DND-41 (cell line): ENCODE measurements around the gene FKBP2.
A peak's percentile ranks its signal among the peaks of the same experiment; 100 is the strongest.

ENCODE experiments used
- ATAC-seq: fragments of 200-7000 bp; cut with Tn5 transposase; 3 replicates; pipeline ENCODE4 v1.9.1; 2021; ENCODE audit warnings: low read depth; ENCODE audit not compliant: insufficient read depth
- DNase-seq: peaks from one replicate; pipeline ENCODE4 v3.0.0-alpha.2; 2020
- H2AFZ ChIP-seq: 2 replicates; pipeline ENCODE4 v1.6.0; 2012; ENCODE audit warnings: low read depth, low read length
- H3K27ac ChIP-seq: 2 replicates; pipeline ENCODE4 v1.5.1; 2012; ENCODE audit warnings: low read length, inconsistent platforms
- H3K27me3 ChIP-seq: fragments of 200-600 bp; sonication (generic); 2 replicates; pipeline ENCODE4 v1.6.0; 2012; ENCODE audit warnings: low read length, mild to moderate bottlenecking, inconsistent platforms; ENCODE audit not compliant: insufficient read depth, poor library complexity
- H3K36me3 ChIP-seq: 2 replicates; pipeline ENCODE4 v1.5.1; 2012; ENCODE audit warnings: low read length, inconsistent platforms; ENCODE audit not compliant: insufficient read depth
- H3K4me1 ChIP-seq: 2 replicates; pipeline ENCODE4 v1.5.1; 2012; ENCODE audit warnings: mild to moderate bottlenecking, low read length; ENCODE audit not compliant: insufficient read depth
- H3K4me2 ChIP-seq: 2 replicates; pipeline ENCODE4 v1.6.0; 2012; ENCODE audit warnings: mild to moderate bottlenecking, moderate library complexity, low read length, inconsistent platforms; ENCODE audit not compliant: insufficient read depth
- H3K4me3 ChIP-seq, 2 experiments: fragments of 200-600 bp in 1 of 2; shearing (Covaris generic) in 1 of 2; 2 replicates each; pipeline ENCODE4 v1.5.1; 2012 to 2016; ENCODE audit warnings: inconsistent platforms in 2 of 2, low read length in 2 of 2, mild to moderate bottlenecking in 2 of 2, low read depth in 1 of 2, moderate library complexity in 1 of 2
- H3K79me2 ChIP-seq: 2 replicates; pipeline ENCODE4 v1.6.0; 2012; ENCODE audit warnings: low read length, inconsistent platforms; ENCODE audit not compliant: insufficient read depth
- H3K9ac ChIP-seq: 2 replicates; pipeline ENCODE4 v1.6.0; 2012; ENCODE audit warnings: low read depth, mild to moderate bottlenecking, inconsistent platforms, low read length, moderate library complexity
- H3K9me3 ChIP-seq: 2 replicates; pipeline ENCODE4 v1.5.1; 2012; ENCODE audit warnings: low read length, moderate library complexity, mild to moderate bottlenecking, inconsistent platforms; ENCODE audit not compliant: insufficient read depth, severe bottlenecking
- H4K20me1 ChIP-seq: 2 replicates; pipeline ENCODE4 v1.6.0; 2012; ENCODE audit warnings: low read length; ENCODE audit not compliant: insufficient read depth
- CTCF ChIP-seq: IDR thresholded peaks from 2 replicates; pipeline ENCODE4 v1.5.1; 2012; ENCODE audit warnings: borderline replicate concordance, low read length, moderate library complexity, mild to moderate bottlenecking; ENCODE audit not compliant: poor library complexity, severe bottlenecking; ENCODE audit errors: extremely low read depth
- EZH2 ChIP-seq: IDR thresholded peaks from 3 replicates; pipeline ENCODE4 v1.6.1; 2012; ENCODE audit warnings: borderline replicate concordance, low read depth, mild to moderate bottlenecking, moderate library complexity, low read length, inconsistent platforms; ENCODE audit not compliant: severe bottlenecking

FKBP2 gene

DNA sequence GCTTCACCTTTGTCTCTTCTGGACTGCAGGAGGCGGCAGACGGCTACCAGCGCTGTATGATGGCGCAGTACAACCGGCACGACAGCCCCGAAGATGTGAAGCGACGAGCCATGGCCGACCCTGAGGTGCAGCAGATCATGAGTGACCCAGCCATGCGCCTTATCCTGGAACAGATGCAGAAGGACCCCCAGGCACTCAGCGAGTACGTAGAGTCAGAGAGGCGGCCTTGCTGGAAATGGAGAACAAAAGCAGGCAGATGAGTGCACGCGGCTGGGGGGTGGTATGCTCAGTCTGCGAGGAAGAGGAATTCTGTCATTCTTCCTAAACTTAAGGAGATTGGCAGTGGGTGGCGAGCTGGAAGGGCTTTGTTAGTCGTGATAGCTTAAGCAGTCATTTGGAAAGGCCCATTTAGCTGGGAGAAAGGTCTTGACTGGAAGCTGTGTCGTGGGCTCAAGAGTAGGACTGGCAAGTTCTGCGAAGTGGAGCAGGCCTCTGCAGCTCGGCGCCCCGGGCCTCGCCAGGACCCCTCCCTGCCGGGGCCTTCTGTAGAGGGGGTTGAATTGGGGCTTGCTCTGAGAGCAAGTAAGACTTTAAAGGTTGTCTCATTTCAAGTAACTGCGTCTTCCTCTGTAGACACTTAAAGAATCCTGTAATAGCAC is 37.3 kb upstream of the FKBP2 start:
- Histone ChIP-seq H3K9me3 (no peaks in the 10 kb centered on the region), H3K9ac (no peak overlapping the region), H3K27me3 (no peaks in the 10 kb centered on the region), H3K4me3 (no peak overlapping the region), H3K4me2 (no peak overlapping the region), H2AFZ (no peak overlapping the region), H3K4me1 (peaks cover 43% of the 10 kb centered on the region), H3K36me3 (peaks cover 77% of the 10 kb centered on the region), H3K27ac (no peak overlapping the region), H4K20me1 (peaks cover 45% of the 10 kb centered on the region), H3K79me2 (peaks cover 43% of the 10 kb centered on the region)
- DNase-seq (no peak), ATAC-seq (no peak)
- TF ChIP-seq EZH2, result no peak
- TF ChIP-seq CTCF, result no peak

DNA sequence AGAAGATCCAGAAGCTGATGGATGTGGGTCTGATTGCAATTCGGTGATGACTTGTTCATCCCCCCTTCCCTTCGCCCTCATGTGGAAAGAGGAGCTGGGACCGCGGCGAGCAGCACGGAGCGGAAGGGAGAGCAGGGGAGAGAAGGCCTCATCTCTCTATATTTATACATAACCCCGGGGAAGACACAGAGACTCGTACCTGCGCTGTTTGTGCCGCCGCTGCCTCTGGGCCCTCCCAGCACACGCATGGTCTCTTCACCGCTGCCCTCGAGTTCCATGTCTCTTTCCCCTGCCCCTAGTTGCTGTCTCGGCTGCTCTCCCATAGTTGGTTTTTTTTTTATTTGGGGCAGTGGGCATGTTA is 36.8 kb upstream of the FKBP2 start:
- no peaks in the 10 kb centered on the region for H3K27me3 ChIP-seq
- no peak overlapping the region for H2AFZ ChIP-seq
- ATAC-seq (no peak), DNase-seq (no peak)
- no peak overlapping the region for H3K9ac ChIP-seq
- no peak overlapping the region for H3K4me2 ChIP-seq
- H3K4me3 ChIP-seq, result no peak overlapping the region
- peaks cover 75% of the 10 kb centered on the region for H3K36me3 ChIP-seq
- no peak for TF ChIP-seq EZH2
- H4K20me1 ChIP-seq, result peaks cover 49% of the 10 kb centered on the region
- peaks cover 46% of the 10 kb centered on the region for H3K4me1 ChIP-seq
- H3K79me2 ChIP-seq, result peaks cover 41% of the 10 kb centered on the region
- no peak overlapping the region for H3K27ac ChIP-seq
- H3K9me3 ChIP-seq, result no peaks in the 10 kb centered on the region

DNA sequence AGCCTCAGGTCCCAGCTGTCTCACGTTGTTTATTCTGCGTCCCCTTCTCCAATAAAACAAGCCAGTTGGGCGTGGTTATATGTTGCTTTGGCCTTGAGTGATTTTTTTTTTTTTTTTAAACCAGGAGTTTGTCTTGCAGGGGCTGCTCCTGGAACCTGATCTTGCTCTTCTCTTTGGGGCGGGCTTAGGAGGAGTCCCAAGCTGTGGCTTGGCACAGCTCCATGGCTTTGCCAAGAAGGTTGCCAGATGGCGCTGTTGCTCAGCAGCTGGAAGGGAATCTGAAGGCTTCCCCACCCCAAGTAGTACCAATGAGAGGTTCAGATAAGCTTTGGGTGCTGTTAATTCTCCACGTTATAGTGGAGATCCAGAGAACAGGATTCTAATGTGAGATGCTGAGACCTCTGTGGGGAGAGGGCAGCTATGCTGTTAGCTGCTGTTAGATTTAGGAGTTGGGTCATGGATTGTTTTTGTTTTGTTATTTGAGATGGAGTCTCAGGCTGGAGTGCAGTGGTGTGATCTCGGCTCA is 36.4 kb upstream of the FKBP2 start:
- no peak for TF ChIP-seq EZH2
- peak; percentile 93 for TF ChIP-seq CTCF
- peaks cover 46% of the 10 kb centered on the region for H3K4me1 ChIP-seq
- no peak overlapping the region for H3K4me2 ChIP-seq
- peaks cover 79% of the 10 kb centered on the region for H3K36me3 ChIP-seq
- H3K27ac ChIP-seq, result peak overlapping the region; percentile 21; the same call in 1 of the 2 replicates
- no peak overlapping the region for H3K9ac ChIP-seq
- DNase-seq, result peak; percentile 88
- H3K9me3 ChIP-seq, result no peaks in the 10 kb centered on the region
- H3K27me3 ChIP-seq, result no peaks in the 10 kb centered on the region
- peaks cover 49% of the 10 kb centered on the region for H4K20me1 ChIP-seq
- H3K79me2 ChIP-seq, result peaks cover 41% of the 10 kb centered on the region
- H3K4me3 ChIP-seq, result no peak overlapping the region
- peak; percentile 38 for ATAC-seq
- H2AFZ ChIP-seq, result no peak overlapping the region

GRCh38 chr11:64206457-64207255 is 34.2 kb upstream of the FKBP2 start, which contains the start of gene FERMT3:
Gene FERMT3, plus strand, starts transcription at chr11:64206721. Its CDS starts 644 bp downstream, at chr11:64207365.
- ATAC-seq (peak; percentile 85), DNase-seq (peak; percentile 96)
- peaks cover 37% of the 10 kb centered on the region for H4K20me1 ChIP-seq
- peak within 1 kb of the TSS; percentile 93 for H3K27ac ChIP-seq
- H3K36me3 ChIP-seq, result peaks cover 78% of the 10 kb centered on the region
- H2AFZ ChIP-seq, result peak within 1 kb of the TSS; percentile 62
- no peaks in the 10 kb centered on the region for H3K9me3 ChIP-seq
- H3K4me2 ChIP-seq, result peak within 1 kb of the TSS; percentile 93
- peaks cover 46% of the 10 kb centered on the region for H3K4me1 ChIP-seq
- TF ChIP-seq CTCF, result peak; percentile 50
- TF ChIP-seq EZH2, result no peak
- peaks cover 26% of the 10 kb centered on the region for H3K79me2 ChIP-seq
- peak within 1 kb of the TSS; percentile 52 to 86 for H3K4me3 ChIP-seq
- no peaks in the 10 kb centered on the region for H3K27me3 ChIP-seq
- H3K9ac ChIP-seq, result peak within 1 kb of the TSS; percentile 88
